ENCODE results near the gene MS4A15. TPM values are rescaled to one million over a fixed set of nuclear protein-coding genes. Genes with fewer than 3 reads are reported as not detected.

The MS4A15 gene
- total and polyA plus RNA-seq, 10 donors, result not detected

- H3K27me3 ChIP-seq (replicated peaks in 1 of 7), result peaks cover 0 to 68% (median 19%) of the 10 kb centered on the region in 7 donors
- H3K9me3 ChIP-seq, result no peaks in the 10 kb centered on the region
- peak; percentile 64 for DNase-seq
- H3K4me3 ChIP-seq, result no peak overlapping the region
- intact Hi-C loops (cut with DNase I; ENCODE audit: low total_unique reads), result no loop called here
- H3K4me1 ChIP-seq, result peaks cover 0 to 5% (median 0%) of the 10 kb centered on the region in 6 donors
- H3K27ac ChIP-seq, result no peak overlapping the region
- 84 to 94% (median 93%) methylated on average over 8 of the region's 8 CpGs for WGBS, 5 donors
- TF ChIP-seq POLR2A (IDR thresholded peaks at IDR 0.05) (no peak), POLR2AphosphoS5 (IDR thresholded peaks at IDR 0.05) (no peak), CTCF (IDR thresholded peaks at IDR 0.05 in 8 of 11, conservative IDR thresholded peaks at IDR 0.05 in 3 of 11) (no peak)
- no peaks in the 10 kb centered on the region for H3K36me3 ChIP-seq
These were observed 11.5 kb downstream of the MS4A15 start for GRCh38 chr11:60768202-60768601.

GRCh38 chr11:60769273-60769672 lies 12.6 kb downstream of the MS4A15 start:
- TF ChIP-seq CTCF (IDR thresholded peaks at IDR 0.05 in 8 of 11, conservative IDR thresholded peaks at IDR 0.05 in 3 of 11) (no peak), POLR2A (IDR thresholded peaks at IDR 0.05) (no peak)
- Histone ChIP-seq H3K36me3 (no peaks in the 10 kb centered on the region), H3K4me3 (no peak overlapping the region), H3K4me1 (no peaks in the 10 kb centered on the region), H3K27ac (no peak overlapping the region), H3K27me3 (replicated peaks in 1 of 7) (peaks cover 0 to 58% (median 19%) of the 10 kb centered on the region in 7 donors), H3K9me3 (no peaks in the 10 kb centered on the region)
- intact Hi-C loops (cut with DNase I; ENCODE audit: low total_unique reads), result no loop called here
- 74 to 96% (median 85%) methylated on average over 4 of the region's 4 CpGs for WGBS, 5 donors
- peak; percentile 41 for DNase-seq

- H3K27ac ChIP-seq, result no peak overlapping the region
- H3K4me3 ChIP-seq, result no peak overlapping the region
- H3K4me1 ChIP-seq, result peaks cover 0 to 3% (median 1%) of the 10 kb centered on the region in 6 donors
- TF ChIP-seq CTCF (IDR thresholded peaks at IDR 0.05 in 8 of 11, conservative IDR thresholded peaks at IDR 0.05 in 3 of 11) (no peak), POLR2AphosphoS5 (IDR thresholded peaks at IDR 0.05) (no peak), POLR2A (IDR thresholded peaks at IDR 0.05) (no peak)
- H3K9me3 ChIP-seq, result no peaks in the 10 kb centered on the region
- H3K27me3 ChIP-seq (replicated peaks in 1 of 7), result peaks cover 0 to 53% (median 19%) of the 10 kb centered on the region in 7 donors
- H3K36me3 ChIP-seq, result no peaks in the 10 kb centered on the region
- intact Hi-C loops (cut with DNase I; ENCODE audit: low total_unique reads), result no loop called here
- DNase-seq, result peak; percentile 54
- WGBS, 5 donors, result 81 to 90% (median 81%) methylated on average over 11 of the region's 11 CpGs
These were observed 13.1 kb downstream of the MS4A15 start for GRCh38 chr11:60769811-60770210.

GRCh38 chr11:60771146-60771545 lies 14.5 kb downstream of the MS4A15 start:
- intact Hi-C loops (cut with DNase I; ENCODE audit: low total_unique reads), result no loop called here
- WGBS, 5 donors, result 83 to 93% (median 86%) methylated on average over 2 to 4 of the region's 4 CpGs
- no peaks in the 10 kb centered on the region for H3K36me3 ChIP-seq
- TF ChIP-seq POLR2AphosphoS5 (IDR thresholded peaks at IDR 0.05) (no peak), CTCF (IDR thresholded peaks at IDR 0.05 in 8 of 11, conservative IDR thresholded peaks at IDR 0.05 in 3 of 11) (no peak), POLR2A (IDR thresholded peaks at IDR 0.05) (no peak)
- no peaks in the 10 kb centered on the region for H3K9me3 ChIP-seq
- DNase-seq, result peak; percentile 44
- no peak overlapping the region for H3K4me3 ChIP-seq
- H3K4me1 ChIP-seq, result peaks cover 0 to 12% (median 9%) of the 10 kb centered on the region in 6 donors
- no peak overlapping the region for H3K27ac ChIP-seq
- H3K27me3 ChIP-seq (replicated peaks in 1 of 7), result peaks cover 0 to 41% (median 12%) of the 10 kb centered on the region in 7 donors
